GM21423 (cell line): Measurements from ENCODE around the gene PPP1R13L.
"Not testable (repeated sequence)": the region's sequence is repeated elsewhere in the genome, so short reads cannot be mapped to it uniquely, and the experiment has no call there.

Source experiments
- ATAC-seq: cut with Tn5 transposase; IDR thresholded peaks from one replicate; pipeline ENCODE4 v1.9.1; 2021; ENCODE audit warnings: mild to moderate bottlenecking, moderate library complexity; ENCODE audit not compliant: unreplicated experiment

The PPP1R13L gene

GRCh38 chr19:45347570-45348366, 57.1 kb downstream of the PPP1R13L start:
- no peak for ATAC-seq

DNA sequence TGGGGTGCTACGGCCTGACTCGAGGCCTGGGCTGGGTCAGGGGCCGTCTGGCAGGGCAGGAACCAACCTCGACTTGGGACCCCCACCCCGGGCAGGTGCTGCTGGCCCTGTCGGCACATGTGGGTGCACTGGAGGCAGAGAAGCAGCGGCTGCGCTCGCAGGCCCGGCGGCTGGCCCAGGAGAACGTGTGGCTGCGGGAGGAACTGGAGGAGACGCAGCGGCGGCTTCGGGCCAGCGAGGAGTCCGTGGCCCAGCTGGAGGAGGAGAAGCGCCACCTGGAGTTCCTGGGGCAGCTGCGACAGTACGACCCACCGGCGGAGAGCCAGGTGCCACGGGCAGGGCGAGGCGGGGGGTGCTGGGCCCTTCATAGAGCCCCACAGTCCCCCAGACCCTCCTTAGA, 58.4 kb downstream of the PPP1R13L start:
- ATAC-seq = no peak

GRCh38 chr19:45345506-45345860, 59.4 kb downstream of the PPP1R13L start:
- no peak for ATAC-seq

- no peak for ATAC-seq
These were observed 60.0 kb downstream of the PPP1R13L start for GRCh38 chr19:45344621-45345505.

GRCh38 chr19:45342911-45343310, 62.0 kb downstream of the PPP1R13L start:
- no peak for ATAC-seq

- no peak for ATAC-seq
These were observed 63.9 kb downstream of the PPP1R13L start for GRCh38 chr19:45340899-45341453.

- ATAC-seq = no peak
These were observed 64.5 kb downstream of the PPP1R13L start, which contains the start of gene KLC3 for GRCh38 chr19:45340232-45340898. Gene KLC3, plus strand, starts transcription at chr19:45340750. Its CDS starts 4,792 bp downstream, at chr19:45345542.

GRCh38 chr19:45339629-45340028, 65.2 kb downstream of the PPP1R13L start:
- no peak for ATAC-seq

DNA sequence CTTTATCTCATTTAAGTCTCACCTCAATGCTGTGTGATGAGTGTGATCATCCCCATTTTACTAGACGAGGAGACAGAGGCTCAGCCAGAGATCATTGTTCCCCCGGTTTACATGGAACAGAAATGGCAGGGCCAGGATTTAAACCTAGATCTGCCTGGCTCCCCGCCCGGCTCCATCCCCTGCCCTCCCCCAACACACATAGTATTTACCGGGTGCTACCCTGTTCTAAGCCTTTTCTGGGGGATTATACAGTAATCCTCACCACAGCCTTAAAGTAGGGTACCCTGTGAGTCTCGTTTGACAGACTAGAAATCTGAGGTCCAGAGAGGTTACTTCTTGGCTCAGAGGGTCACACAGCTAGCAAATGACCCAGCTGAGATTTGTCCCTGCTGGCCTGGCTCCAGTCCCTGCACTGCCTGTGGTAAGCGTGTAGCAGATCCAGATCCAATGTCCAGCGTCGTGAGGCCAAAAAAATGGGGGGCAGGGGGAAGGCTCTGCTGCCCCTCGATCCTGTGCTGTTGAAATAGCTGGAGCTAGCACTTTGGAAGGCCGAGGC, 68.1 kb downstream of the PPP1R13L start:
- ATAC-seq = no peak

GRCh38 chr19:45334881-45335280, 70.0 kb downstream of the PPP1R13L start:
- not testable (repeated sequence) for ATAC-seq

DNA sequence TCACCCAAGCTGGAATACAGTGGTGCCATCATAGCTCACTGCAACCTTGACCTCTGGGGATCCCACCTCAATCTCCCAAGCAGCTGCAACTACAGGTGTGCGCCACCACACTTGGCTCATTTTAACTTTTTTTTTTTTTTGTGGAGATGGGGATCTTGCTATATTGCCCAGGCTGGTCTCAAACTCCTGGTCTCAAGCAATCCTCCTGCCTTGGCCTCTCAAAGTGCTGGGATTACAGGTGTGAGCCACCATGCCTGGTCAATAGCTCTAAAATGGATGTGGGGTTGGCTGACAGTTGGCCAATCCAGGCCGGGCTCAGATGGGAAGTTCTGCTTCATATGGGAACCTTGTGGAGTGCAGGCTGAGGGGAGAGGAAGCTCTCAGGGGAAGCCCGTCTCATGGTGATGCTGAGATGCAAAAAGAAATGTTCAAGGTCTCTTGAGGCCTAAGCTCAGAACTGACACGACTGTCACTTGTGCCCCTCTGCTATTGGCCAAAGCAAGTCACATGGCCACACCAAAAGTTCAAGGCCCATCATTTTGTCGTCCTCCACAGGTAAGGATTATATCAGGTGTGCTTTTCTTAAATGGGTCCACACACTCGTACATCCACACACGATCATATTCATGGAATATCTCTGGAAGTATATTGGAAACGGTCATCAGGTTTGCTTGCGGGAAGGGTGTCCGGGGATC, 71.1 kb downstream of the PPP1R13L start:
- ATAC-seq = no peak

GRCh38 chr19:45331411-45331810, 73.5 kb downstream of the PPP1R13L start:
- ATAC-seq = no peak
